Stimulated activated CD4-positive, alpha-beta T cell treated with anti-CD3 and anti-CD28 coated beads, TNF-alpha, amount 100 ng/mL, for 48 hours (primary cell): ENCODE measurements around the gene SCAF4.
"Not testable (repeated sequence)": the region's sequence is repeated elsewhere in the genome, so short reads cannot be mapped to it uniquely, and the experiment has no call there.

ENCODE experiments used
- DNase-seq, 3 donors: peaks; one replicate each; pipeline ENCODE4 v3.0.0-alpha.2; 2020; ENCODE audit warnings: low read depth in 3 of 3

The SCAF4 gene

GRCh38 chr21:31731857-31732596 lies at the start of gene SCAF4:
Gene SCAF4 (minus strand): TSS chr21:31732118. CDS start chr21:31731692, 426 bp downstream.
- DNase-seq, result peak; percentile 69 to 75 (median 69)

GRCh38 chr21:31780944-31781343 lies 49.0 kb upstream of the SCAF4 start:
- no peak for DNase-seq

GRCh38 chr21:31778546-31778945 lies 46.6 kb upstream of the SCAF4 start:
- DNase-seq, result no peak

- DNase-seq, result no peak
Observed at GRCh38 chr21:31777857-31778256, 45.9 kb upstream of the SCAF4 start.

- DNase-seq, result no peak
Observed at GRCh38 chr21:31774031-31774430, 42.1 kb upstream of the SCAF4 start.

- DNase-seq, result no peak
Observed at GRCh38 chr21:31772674-31773555, 41.0 kb upstream of the SCAF4 start.

GRCh38 chr21:31771685-31772084 lies 39.8 kb upstream of the SCAF4 start:
- no peak for DNase-seq

- DNase-seq, result no peak
Observed at GRCh38 chr21:31768710-31769109, 36.8 kb upstream of the SCAF4 start.

- no peak for DNase-seq
Observed at GRCh38 chr21:31766899-31767298, 35.0 kb upstream of the SCAF4 start.

- not testable (repeated sequence) for DNase-seq
Observed at GRCh38 chr21:31765850-31766249, 33.9 kb upstream of the SCAF4 start.

GRCh38 chr21:31760931-31761330 lies 29.0 kb upstream of the SCAF4 start:
- DNase-seq, result no peak

GRCh38 chr21:31756787-31757186 lies 24.9 kb upstream of the SCAF4 start:
- DNase-seq, result no peak

- no peak for DNase-seq
Observed at GRCh38 chr21:31755027-31755426, 23.1 kb upstream of the SCAF4 start.

- no peak for DNase-seq
Observed at GRCh38 chr21:31754708-31754960, 22.7 kb upstream of the SCAF4 start.

- DNase-seq, result no peak
Observed at GRCh38 chr21:31753949-31754707, 22.2 kb upstream of the SCAF4 start.

- DNase-seq, result no peak
Observed at GRCh38 chr21:31752967-31753366, 21.0 kb upstream of the SCAF4 start.

GRCh38 chr21:31752352-31752751 lies 20.4 kb upstream of the SCAF4 start:
- no peak for DNase-seq

- no peak for DNase-seq
Observed at GRCh38 chr21:31750843-31751242, 18.9 kb upstream of the SCAF4 start.

- no peak for DNase-seq
Observed at GRCh38 chr21:31744182-31744800, 12.4 kb upstream of the SCAF4 start.

GRCh38 chr21:31743712-31744111 lies 11.8 kb upstream of the SCAF4 start:
- DNase-seq, result no peak

GRCh38 chr21:31741116-31741515 lies 9.2 kb upstream of the SCAF4 start:
- no peak for DNase-seq
